SK-N-MC (cell line): ENCODE data around the gene FHIP1A.
A peak's percentile ranks its signal among the peaks of the same experiment; 100 is the strongest.

Source experiments
- EZH2 ChIP-seq: fragments of 200-600 bp; sonication (generic); IDR thresholded peaks from one replicate; pipeline ENCODE4 v1.6.1; 2017; ENCODE audit warnings: antibody characterized with exemption
- FOXP2 ChIP-seq: optimal IDR thresholded peaks from 2 replicates; pipeline ENCODE3; 2011; ENCODE audit warnings: mild to moderate bottlenecking, moderate library complexity; ENCODE audit not compliant: insufficient read depth; ENCODE audit errors: extremely low read length, control extremely low read depth
- POLR2AphosphoS5 ChIP-seq: IDR thresholded peaks from 2 replicates; pipeline ENCODE4 v1.6.1; 2012; ENCODE audit warnings: mild to moderate bottlenecking, low read depth, low read length, borderline replicate concordance

- TF ChIP-seq POLR2AphosphoS5 = peak; percentile 25; the same call in 1 of the 2 replicates
- no peak for TF ChIP-seq EZH2
- TF ChIP-seq FOXP2 = no peak
Measured at GRCh38 chr4:151408630-151409469, at the start of gene FHIP1A.
